Subcutaneous adipose tissue (tissue), 4 donors: ENCODE data around the gene CPLANE2. TPM values are rescaled to one million over a fixed set of nuclear protein-coding genes. Genes with fewer than 3 reads are reported as not detected.

Experiments used
- total RNA-seq, 4 donors: library from RNA; depleted of rRNA; stranded (reverse); fragments of >200 nt; gene quantifications; one replicate each; pipeline ENCODE4 v1.1.0, GENCODE V29; 2016
- TF ChIP-seq, protein P1 (sequence below): fragments of 450-650 bp; IDR thresholded peaks from one replicate; pipeline ENCODE4 v1.5.1; 2016; ENCODE audit warnings: low read depth, mild to moderate bottlenecking, control low read depth, antibody characterized with exemption, moderate library complexity

Gene CPLANE2
- total RNA-seq, 4 donors from 2014 or later = 1.0 to 3.4 (median 2.3) TPM

DNA sequence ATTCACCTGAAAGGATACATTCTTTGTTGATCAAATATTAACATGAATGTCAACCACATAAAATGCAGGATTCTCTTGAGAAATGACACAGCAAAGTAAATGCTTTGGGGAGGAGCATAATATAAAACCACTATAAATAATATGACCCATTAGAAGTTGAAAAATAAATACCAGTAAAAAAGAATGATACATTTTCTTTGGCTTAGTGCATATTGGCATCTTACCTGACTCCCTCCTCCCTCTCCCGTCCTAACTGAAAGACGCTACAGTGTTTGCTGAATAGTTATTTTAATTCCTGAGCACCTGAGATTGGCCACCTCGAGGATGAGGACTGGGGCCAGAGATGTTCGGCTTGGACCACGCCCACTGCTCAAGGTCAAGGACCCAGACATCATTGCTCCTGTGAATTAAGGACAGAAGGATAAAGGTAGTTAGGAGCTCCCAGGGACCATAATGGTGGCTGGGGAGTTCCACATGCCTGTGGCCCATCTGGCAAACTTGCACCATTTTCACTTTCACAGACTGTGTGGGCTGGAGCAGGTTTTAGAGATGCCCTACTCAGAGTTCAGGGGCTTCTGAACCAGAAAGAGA lies 16.4 kb upstream of the CPLANE2 start:
- TF ChIP-seq, protein P1, sequence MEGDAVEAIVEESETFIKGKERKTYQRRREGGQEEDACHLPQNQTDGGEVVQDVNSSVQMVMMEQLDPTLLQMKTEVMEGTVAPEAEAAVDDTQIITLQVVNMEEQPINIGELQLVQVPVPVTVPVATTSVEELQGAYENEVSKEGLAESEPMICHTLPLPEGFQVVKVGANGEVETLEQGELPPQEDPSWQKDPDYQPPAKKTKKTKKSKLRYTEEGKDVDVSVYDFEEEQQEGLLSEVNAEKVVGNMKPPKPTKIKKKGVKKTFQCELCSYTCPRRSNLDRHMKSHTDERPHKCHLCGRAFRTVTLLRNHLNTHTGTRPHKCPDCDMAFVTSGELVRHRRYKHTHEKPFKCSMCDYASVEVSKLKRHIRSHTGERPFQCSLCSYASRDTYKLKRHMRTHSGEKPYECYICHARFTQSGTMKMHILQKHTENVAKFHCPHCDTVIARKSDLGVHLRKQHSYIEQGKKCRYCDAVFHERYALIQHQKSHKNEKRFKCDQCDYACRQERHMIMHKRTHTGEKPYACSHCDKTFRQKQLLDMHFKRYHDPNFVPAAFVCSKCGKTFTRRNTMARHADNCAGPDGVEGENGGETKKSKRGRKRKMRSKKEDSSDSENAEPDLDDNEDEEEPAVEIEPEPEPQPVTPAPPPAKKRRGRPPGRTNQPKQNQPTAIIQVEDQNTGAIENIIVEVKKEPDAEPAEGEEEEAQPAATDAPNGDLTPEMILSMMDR = no peak

DNA sequence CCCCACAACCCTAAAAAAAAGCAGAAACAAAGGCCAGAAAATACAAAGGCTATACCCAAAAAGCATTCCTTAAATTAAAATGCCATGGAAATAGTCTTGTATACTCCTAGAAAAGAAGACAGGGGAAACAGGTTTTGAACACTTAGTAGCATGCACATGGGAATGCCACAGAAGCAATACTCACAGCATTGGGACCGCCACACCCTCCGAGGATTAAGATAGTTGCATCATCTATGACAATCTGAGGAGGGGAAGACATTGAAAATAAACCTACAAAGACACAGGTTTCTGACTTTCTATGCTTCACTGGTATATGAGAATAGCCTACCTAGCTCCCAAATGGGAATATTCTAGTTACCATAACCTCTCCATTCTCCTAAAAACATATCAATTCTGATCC lies 15.9 kb upstream of the CPLANE2 start:
- TF ChIP-seq, protein P1 = no peak

DNA sequence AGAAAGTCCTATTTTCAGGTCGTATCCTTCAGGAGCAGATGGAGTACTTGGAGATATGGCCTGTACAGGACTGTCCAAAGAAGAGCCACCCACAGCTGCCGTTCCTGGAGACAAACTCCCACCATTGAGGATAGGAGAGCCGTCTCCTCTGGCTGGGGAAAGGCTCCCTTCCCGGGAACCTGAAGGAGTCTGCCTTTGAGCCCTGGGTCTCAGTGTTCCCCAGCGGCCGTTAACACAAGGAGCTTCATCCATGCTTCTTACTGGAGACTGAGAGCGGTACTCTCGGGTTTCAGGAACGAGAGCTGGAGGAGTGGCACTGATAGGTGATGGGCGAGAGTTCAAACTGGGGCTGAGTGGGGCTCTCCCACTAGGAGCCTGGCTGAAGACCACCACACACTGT lies 14.4 kb upstream of the CPLANE2 start:
- TF ChIP-seq, protein P1 = no peak

DNA sequence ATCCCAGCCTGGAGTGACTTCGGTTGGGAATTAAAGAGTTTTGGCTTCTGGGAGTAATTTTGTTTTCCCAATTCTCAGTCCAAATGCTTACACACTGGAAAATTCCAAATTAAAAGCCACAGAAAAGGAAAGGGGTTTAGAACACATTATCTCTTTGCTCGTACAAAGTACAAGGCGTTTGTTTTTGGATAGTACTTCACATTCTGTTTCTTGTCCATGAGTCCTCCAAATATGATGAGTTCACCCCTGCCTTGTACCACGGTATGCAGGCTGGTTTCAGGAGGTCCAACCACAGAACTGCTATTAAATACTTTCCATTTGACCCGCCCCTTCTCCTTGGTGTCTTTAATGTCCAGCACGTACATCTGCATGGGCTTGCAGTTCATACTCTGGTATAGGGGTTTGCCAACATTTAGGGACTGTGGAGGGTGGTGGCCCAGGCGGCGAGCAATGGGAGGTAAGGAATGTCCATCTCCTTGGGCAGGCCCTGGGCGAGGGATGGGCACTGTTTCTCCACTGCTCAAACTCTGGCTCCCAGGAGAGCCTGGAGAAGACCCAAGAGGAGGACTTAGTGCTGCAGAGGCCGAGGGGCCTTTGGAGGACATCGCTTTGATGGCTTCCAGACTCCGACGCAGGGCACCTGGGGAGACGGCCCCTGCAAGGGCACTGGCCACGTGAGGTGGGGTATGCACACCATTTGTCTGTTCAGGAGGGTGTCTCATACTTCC lies 13.7 kb upstream of the CPLANE2 start:
- TF ChIP-seq, protein P1 = no peak

DNA sequence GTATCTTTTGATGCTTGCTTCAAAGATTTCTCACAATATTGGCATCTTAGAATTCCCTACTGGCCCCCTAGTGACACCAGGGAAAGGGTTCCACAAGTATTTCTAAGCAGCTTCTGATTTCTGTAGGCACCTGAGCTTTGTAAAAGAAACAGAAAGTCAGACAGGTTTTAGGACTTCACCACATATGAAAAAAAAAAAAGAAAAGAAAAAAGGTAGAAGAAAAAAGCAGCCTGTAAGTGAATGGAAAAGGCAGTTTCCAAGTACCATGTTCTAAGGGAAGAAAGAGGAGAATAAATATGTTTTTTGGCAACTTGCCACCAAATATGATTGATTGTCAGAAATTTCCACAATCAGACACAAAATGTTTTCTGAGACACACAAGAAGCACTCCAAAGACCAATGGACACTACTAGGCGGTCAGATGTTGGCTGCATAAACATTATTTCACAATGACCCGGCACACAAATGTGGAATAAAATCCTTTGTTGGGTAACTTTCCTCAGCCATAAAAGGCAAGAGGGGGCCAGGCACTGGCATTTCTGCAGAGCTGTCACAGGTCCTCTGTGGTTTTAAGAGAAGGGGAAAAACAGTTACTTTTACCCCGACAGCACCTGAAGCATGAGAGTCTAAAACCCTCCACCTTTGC lies 12.7 kb upstream of the CPLANE2 start:
- TF ChIP-seq, protein P1 = no peak

DNA sequence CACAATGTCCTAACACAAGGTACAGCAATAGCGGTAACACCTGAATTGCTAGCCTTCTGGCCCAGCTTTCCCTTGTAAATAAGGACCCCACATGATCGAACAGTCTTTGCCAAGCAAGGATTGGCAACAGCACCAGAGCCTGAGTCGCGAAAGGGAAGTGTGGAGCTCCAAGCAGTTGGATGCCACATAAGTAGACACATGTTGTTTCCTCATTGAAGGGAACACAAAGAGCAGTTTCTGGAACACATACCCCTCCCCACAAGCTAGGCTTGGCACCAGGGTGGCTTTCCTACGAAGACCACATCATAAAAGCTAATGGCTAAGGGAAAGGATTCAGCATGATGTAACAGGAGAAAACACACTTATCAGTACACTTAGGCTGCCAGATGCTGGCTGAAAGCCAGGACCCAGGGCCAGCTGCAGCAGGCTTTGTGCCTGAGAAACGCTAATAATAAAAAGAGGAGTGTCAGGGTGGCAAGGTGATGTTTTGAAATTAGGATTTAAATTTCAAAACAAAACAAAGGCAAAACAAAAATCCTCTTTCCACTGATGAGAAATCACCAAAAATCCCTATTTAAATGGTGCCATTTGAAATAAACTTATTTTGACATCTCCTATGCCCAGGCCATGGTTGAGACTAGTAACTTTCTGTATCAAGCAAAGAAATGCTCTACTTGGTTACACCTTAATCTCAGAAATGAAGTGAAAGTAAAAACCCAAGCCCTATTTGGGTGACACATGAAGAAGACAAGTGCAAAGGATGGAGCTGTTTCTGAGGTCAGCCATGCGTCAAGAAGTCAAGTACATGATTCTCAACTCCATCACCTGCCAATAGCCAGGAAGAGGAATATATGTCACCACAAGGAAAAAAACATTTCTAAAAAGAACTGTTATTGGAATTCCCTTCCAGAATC lies 11.9 kb upstream of the CPLANE2 start:
- TF ChIP-seq, protein P1 = no peak

DNA sequence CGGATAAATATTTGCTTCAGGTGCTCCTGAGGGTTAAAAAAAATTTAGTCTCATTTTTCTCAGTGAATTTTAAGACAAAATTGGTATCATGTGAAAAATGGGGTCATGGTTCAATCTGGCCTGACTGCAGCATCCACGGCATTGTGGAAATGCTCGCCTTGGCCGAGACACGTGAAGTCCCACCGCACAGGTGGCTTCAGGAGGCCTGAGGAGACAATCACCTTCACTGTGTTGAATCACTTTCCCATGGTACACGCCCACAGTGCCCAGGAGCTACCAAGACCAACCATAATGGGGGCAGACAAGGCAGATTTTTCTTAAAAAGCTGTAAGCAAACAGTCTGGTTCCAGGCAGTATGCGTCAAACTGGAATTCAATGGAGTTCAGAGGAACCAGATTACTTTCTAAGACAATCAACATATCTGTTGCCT lies 11.0 kb upstream of the CPLANE2 start:
- TF ChIP-seq, protein P1 = no peak
